GM12872 (cell line): Measurements from ENCODE around the gene BTD.

Source experiments
- TF ChIP-seq, protein P1 (sequence below): IDR thresholded peaks from 3 replicates; pipeline ENCODE4 v1.5.1; 2011; ENCODE audit warnings: low read depth, mild to moderate bottlenecking, low read length, moderate library complexity; ENCODE audit not compliant: insufficient read depth

BTD gene

DNA sequence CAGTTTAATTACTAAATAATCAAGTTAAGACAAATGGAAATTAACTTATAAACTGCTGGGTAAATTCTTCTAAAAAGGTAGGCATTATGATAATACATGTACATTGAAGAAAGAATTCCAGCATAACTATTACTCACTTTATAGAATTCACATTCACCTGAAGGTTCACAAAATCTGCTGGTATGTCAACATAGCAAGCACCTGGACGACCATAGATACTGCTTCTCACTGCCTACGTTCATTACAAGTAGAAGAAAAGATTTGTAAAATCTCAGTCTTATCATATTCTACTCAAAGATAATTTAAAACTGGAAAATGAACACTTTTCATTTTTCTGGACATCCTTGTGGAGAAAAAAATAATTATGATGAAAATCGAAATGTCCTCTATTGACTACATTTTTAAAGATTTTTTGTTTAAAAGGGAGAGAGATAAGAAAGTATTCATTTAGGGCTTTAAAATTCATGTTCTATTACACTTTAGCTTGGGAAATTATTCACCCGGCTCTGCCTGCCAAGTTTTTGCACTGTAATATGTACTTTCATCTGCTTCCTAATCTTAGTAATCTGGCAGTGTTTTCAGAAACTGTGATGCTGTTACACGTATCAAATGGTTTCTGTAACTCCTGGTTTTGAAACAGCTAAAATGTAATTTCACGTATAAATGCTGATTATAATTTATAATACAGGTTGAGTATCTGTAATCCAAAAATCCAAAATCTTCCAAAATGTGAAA lies 16.3 kb upstream of the BTD start:
- TF ChIP-seq, protein P1, sequence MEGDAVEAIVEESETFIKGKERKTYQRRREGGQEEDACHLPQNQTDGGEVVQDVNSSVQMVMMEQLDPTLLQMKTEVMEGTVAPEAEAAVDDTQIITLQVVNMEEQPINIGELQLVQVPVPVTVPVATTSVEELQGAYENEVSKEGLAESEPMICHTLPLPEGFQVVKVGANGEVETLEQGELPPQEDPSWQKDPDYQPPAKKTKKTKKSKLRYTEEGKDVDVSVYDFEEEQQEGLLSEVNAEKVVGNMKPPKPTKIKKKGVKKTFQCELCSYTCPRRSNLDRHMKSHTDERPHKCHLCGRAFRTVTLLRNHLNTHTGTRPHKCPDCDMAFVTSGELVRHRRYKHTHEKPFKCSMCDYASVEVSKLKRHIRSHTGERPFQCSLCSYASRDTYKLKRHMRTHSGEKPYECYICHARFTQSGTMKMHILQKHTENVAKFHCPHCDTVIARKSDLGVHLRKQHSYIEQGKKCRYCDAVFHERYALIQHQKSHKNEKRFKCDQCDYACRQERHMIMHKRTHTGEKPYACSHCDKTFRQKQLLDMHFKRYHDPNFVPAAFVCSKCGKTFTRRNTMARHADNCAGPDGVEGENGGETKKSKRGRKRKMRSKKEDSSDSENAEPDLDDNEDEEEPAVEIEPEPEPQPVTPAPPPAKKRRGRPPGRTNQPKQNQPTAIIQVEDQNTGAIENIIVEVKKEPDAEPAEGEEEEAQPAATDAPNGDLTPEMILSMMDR = no peak

DNA sequence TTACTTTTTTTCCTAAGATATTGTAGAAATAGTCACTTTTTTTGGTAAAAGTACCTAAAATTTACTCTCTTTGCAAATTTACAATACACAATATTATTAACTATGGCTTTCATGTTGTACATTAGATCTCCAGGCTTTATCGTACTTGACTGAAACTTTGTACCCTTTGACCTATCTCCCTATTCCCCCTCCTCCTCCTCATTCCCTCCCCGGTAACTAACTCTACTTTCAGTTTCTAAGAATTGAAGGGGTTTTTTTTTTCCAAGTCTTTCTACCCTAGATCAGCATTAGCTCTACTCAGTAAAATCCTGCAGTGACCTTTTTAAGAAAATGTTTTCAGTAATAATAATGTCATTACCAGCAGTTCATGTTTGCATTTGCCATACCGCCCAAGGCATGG lies 10.3 kb upstream of the BTD start:
- TF ChIP-seq, protein P1 = no peak

DNA sequence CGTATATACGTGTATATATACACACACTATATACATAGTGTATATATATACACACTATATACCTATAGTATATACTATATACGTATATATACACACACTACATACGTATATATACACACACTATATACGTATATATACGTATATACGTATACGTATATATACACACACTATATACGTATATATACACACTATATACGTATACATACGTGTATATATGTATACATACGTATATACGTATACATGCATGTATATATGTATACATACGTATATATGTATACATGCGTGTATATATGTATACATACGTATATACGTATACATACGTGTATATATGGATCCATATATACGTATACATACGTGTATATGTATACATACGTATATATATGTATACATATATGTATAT lies 9.6 kb upstream of the BTD start:
- TF ChIP-seq, protein P1 = no peak

DNA sequence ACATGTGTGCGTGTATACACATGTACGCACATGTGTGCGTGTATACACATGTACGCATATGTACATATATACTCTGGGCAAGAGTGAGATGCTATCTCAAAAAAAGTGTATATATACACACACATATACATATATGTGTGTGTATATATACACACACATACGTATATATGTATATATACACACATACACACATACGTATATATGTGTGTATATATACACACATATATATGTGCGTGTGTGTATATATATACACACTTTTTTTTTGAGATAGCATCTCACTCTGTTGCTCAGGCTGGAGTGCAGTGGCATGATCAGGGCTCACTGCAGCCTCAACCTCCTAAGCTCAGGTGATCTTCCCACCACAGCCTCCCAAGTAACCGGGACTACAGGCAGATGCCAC lies 8.6 kb upstream of the BTD start:
- TF ChIP-seq, protein P1 = no peak

DNA sequence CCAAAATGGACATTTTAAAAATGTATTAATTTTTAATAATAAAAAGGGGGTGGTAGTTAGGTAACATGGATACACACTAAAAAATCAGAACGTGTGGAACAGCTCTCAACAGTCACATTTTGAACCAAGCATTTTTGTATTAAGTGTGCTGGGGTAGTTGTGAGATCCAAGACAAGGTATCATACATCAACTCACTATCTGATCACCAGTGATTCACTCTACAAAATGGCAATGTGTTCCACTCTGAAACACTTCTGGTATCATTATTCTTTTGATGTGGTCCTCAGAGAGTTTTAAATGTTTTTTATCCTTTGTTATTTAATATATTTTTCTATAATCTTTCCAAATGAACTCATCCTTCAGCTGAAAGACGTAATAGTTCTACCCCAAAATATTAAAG lies 5.6 kb upstream of the BTD start:
- TF ChIP-seq, protein P1 = no peak

DNA sequence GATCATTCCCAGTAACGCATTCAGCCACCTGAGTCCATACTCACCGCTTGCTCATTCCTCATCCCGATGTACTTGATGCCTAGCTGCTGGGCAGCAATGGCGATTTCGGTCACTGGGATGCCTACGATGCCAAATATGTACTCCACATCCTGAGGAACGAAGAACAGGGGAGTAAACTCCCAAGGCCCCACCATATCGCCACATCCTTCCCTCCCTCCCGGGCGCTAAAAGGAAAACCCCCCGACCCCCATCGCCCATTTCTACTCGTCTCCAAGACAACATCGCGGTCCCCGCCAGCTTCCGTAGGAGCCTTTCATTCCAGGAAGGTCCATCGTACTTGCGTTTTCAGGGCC lies 523 bp upstream of the BTD start:
- TF ChIP-seq, protein P1 = no peak

DNA sequence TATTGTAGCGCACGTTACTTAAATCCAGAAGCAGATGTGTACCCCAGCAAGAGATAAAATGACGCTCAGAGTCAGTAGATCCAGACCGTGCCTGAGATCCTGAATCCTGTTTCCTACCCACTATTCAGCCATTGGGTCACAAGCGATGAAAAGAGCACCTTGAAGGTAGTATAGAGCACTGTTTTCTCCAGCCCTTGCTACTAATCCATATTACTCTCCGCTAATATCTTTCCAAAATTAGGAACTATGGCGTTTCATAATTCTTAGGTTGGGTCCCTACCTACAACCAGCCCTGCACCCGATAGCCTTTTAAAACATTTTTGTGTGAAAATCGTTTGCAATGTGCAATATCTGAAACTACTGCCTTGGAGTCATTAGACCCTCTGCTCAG lies 596 bp downstream of the BTD start:
- TF ChIP-seq, protein P1 = no peak
